Body of pancreas (tissue), 4 donors: ENCODE results near the gene PIGU. TPM values are rescaled to one million over a fixed set of nuclear protein-coding genes. Genes with fewer than 3 reads are reported as not detected.

ENCODE experiments used
- ATAC-seq: fragments of 150-250 bp; one replicate; pipeline ENCODE4 v1.9.1; 2016
- DNase-seq, 4 donors: peaks; one replicate each; pipeline ENCODE4 v3.0.0-alpha.2; 2019
- H3K27ac ChIP-seq, 4 donors: fragments of 200-600 bp; sonication (generic); 1 replicate in 3 of 4; 2 replicates in 1 of 4; pipeline versions ENCODE4 v1.5.1 to v1.6.1; 2016 to 2019; ENCODE audit warnings: mild to moderate bottlenecking in 1 of 4, mixed read lengths in 1 of 4, moderate library complexity in 1 of 4
- H3K27me3 ChIP-seq, 2 donors: fragments of 200-600 bp; sonication (generic); one replicate each; pipeline ENCODE4 v1.6.0; 2016; ENCODE audit warnings: mild to moderate bottlenecking in 1 of 2
- H3K36me3 ChIP-seq, 2 donors: fragments of 200-600 bp; sonication (generic); replicated peaks in 1 of 2; 2 replicates each; pipeline ENCODE4 v1.5.1; 2016; ENCODE audit warnings: low read depth in 2 of 2; ENCODE audit not compliant: insufficient read depth in 1 of 2
- H3K4me1 ChIP-seq: fragments of 200-600 bp; sonication (generic); one replicate; pipeline ENCODE4 v1.6.0; 2016
- H3K4me3 ChIP-seq, 2 donors: fragments of 200-600 bp; sonication (generic); 1 replicate in 1 of 2; 2 replicates in 1 of 2; pipeline ENCODE4 v1.5.1; 2016 to 2019
- H3K9me3 ChIP-seq, 3 donors: fragments of 200-600 bp; sonication (generic); 1 replicate in 2 of 3; 2 replicates in 1 of 3; pipeline ENCODE4 v1.5.1; 2016
- POLR2A ChIP-seq, 3 donors: fragments of 450-650 bp; IDR thresholded peaks; one replicate each; pipeline ENCODE4 v1.6.1; 2016; ENCODE audit warnings: antibody characterized with exemption in 3 of 3, mild to moderate bottlenecking in 2 of 3
- WGBS, 2 donors: methylation state at CpG; one replicate each; pipeline ENCODE4 v1.1.5; 2017; 5-methylcytosine and 5-hydroxymethylcytosine counted together
- intact Hi-C: fragments of 100-400 bp; cut with DNase I; formaldehyde crosslinking; loops from one replicate; pipeline ENCODE4 v1.15.1; 2023
- total RNA-seq, 2 donors: library from RNA; depleted of rRNA; stranded (reverse); fragments of >200 nt; gene quantifications; one replicate each; pipeline ENCODE4 v1.1.0, GENCODE V29; 2016
- TF ChIP-seq, protein P1 (sequence below), 7 experiments: fragments of 450-650 bp in 4 of 7; fragments of 200-600 bp in 3 of 7; sonication (generic) in 3 of 7; IDR thresholded peaks; one replicate each; pipeline ENCODE4 v1.5.1; 2016 to 2019; ENCODE audit warnings: antibody characterized with exemption in 7 of 7

PIGU gene
- total RNA-seq, 2 donors from 2014 or later, result 4.4 to 14.8 TPM

DNA sequence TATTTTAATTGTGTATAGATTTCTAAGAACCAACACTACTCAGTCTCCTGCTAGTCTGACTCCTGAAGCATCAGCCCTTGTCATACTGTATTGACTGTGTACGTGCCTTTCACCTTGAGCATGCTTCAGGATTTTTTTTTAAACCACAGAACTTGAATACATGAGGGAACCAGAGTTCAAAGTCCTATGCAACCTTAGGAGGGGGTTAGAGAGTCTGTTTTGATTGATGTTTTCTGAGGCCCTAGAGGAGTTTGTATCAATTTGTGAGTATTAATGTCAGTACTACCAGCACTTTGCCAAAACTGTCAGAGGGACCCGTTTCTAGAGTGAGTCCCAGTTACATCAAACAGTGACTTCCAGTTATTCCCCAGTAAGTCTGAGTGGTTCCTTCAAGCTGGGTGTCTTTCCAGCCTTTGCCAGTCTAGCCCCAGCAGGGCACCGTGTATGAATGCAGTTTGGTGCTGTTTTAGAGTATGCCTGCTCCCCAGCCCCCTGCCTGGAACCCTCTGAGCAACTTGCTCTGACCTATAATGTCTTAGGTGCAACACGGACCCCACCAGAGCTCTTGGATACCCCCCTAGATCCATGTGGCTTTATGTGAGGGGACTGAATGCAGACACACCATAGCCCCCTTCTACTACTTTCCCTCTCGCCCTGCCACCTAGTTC is 35.8 kb upstream of the PIGU start:
- H3K27ac ChIP-seq, result no peak overlapping the region
- no peak for TF ChIP-seq POLR2A (IDR thresholded peaks at IDR 0.05)
- TF ChIP-seq, protein P1, sequence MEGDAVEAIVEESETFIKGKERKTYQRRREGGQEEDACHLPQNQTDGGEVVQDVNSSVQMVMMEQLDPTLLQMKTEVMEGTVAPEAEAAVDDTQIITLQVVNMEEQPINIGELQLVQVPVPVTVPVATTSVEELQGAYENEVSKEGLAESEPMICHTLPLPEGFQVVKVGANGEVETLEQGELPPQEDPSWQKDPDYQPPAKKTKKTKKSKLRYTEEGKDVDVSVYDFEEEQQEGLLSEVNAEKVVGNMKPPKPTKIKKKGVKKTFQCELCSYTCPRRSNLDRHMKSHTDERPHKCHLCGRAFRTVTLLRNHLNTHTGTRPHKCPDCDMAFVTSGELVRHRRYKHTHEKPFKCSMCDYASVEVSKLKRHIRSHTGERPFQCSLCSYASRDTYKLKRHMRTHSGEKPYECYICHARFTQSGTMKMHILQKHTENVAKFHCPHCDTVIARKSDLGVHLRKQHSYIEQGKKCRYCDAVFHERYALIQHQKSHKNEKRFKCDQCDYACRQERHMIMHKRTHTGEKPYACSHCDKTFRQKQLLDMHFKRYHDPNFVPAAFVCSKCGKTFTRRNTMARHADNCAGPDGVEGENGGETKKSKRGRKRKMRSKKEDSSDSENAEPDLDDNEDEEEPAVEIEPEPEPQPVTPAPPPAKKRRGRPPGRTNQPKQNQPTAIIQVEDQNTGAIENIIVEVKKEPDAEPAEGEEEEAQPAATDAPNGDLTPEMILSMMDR (IDR thresholded peaks at IDR 0.05), result no peak
- intact Hi-C loops, result no loop called here
- ATAC-seq, result no peak
- H3K4me3 ChIP-seq, result no peak overlapping the region
- H3K27me3 ChIP-seq, result no peaks in the 10 kb centered on the region
- H3K36me3 ChIP-seq, result peaks cover 0 to 5% of the 10 kb centered on the region in 2 donors
- H3K9me3 ChIP-seq, result no peaks in the 10 kb centered on the region
- WGBS, 2 donors, result 42 to 69% methylated on average over 4 to 5 of the region's 5 CpGs
- DNase-seq, result no peak
- H3K4me1 ChIP-seq, result peaks cover 14% of the 10 kb centered on the region

GRCh38 chr20:34711813-34712430 is 35.0 kb upstream of the PIGU start:
- 90 to 94% methylated on average over 3 of the region's 3 CpGs for WGBS, 2 donors
- H3K27me3 ChIP-seq, result no peaks in the 10 kb centered on the region
- peaks cover 0 to 5% of the 10 kb centered on the region in 2 donors for H3K36me3 ChIP-seq
- DNase-seq, result no peak
- peaks cover 17% of the 10 kb centered on the region for H3K4me1 ChIP-seq
- TF ChIP-seq, protein P1 (IDR thresholded peaks at IDR 0.05), result no peak
- no peak for TF ChIP-seq POLR2A (IDR thresholded peaks at IDR 0.05)
- no peak overlapping the region for H3K4me3 ChIP-seq
- intact Hi-C loops, result no loop called here
- no peaks in the 10 kb centered on the region for H3K9me3 ChIP-seq
- no peak overlapping the region for H3K27ac ChIP-seq
- no peak for ATAC-seq

DNA sequence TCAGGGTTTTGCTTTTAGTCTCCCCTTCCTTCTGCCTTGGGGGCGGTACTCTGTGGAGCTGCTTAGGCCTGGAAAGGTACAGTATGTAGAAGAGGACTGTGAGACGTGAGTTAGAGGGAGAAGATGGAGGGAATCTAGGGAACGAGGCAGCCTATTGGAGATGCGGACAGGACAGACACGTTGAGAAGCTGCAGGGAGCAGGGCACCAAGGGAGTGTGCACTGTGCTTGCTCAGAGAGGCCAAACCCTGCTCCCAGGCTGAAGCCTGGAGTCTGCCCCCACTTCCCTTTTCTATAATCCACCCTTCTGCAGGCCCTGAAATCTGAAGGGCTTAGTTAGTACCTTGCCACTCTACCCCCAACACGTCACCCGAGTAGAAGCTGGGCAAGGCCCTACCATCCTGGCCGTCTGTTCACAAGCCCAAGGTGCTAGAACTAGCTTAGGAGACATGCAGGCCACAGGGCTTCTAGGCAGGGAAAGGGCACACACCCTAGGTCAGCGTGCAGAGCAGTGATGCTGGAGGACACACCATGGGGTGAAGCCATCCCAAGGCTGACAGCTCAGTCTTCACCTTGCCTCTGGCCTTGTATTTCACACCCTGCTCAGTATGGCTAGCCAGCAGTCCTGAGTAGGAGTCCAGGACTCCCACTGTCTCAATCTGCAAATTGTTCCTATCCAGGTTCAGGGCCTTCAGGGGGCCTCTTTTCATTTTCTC is 34.1 kb upstream of the PIGU start:
- DNase-seq, result no peak
- Histone ChIP-seq H3K4me3 (no peak overlapping the region), H3K9me3 (no peaks in the 10 kb centered on the region), H3K27ac (no peak overlapping the region), H3K36me3 (peaks cover 0 to 5% of the 10 kb centered on the region in 2 donors), H3K27me3 (no peaks in the 10 kb centered on the region), H3K4me1 (peaks cover 18% of the 10 kb centered on the region)
- ATAC-seq, result no peak
- intact Hi-C loops, result no loop called here
- TF ChIP-seq, protein P1 (IDR thresholded peaks at IDR 0.05), result no peak
- no peak for TF ChIP-seq POLR2A (IDR thresholded peaks at IDR 0.05)
- 86 to 93% methylated on average over 6 to 9 of the region's 9 CpGs for WGBS, 2 donors

- intact Hi-C loops, result no loop called here
- TF ChIP-seq, protein P1 (IDR thresholded peaks at IDR 0.05), result no peak
- TF ChIP-seq POLR2A (IDR thresholded peaks at IDR 0.05), result no peak
- Histone ChIP-seq H3K36me3 (peaks cover 0 to 5% of the 10 kb centered on the region in 2 donors), H3K27me3 (no peaks in the 10 kb centered on the region), H3K4me1 (peaks cover 23% of the 10 kb centered on the region), H3K9me3 (no peaks in the 10 kb centered on the region), H3K4me3 (no peak overlapping the region), H3K27ac (peak overlapping the region in 1 of 4 donors; percentile 91)
- ATAC-seq (no peak), DNase-seq (no peak)
These were observed 33.6 kb upstream of the PIGU start for GRCh38 chr20:34710568-34710839.
